IMR-90 (cell line): Measurements from ENCODE around the gene PCK2. TPM values are rescaled to one million over a fixed set of nuclear protein-coding genes. Genes with fewer than 3 reads are reported as not detected.

Source experiments
- ATAC-seq: fragments of 200-7000 bp; cut with Tn5 transposase; 2 replicates; pipeline ENCODE4 v1.9.1; 2020; ENCODE audit warnings: low read depth, mild to moderate bottlenecking, moderate library complexity
- BruUV-seq: library from RNA; stranded (reverse); fragments of 400-500 nt; replicated peaks from 2 replicates; lab custom pipeline; 2021; lab: Mats Ljungman, UMichigan
- CTCF ChIA-PET: fragments of 300-600 bp; formaldehyde crosslinking; extraction: SDS; loops from one replicate; lab custom pipeline; 2021; ENCODE audit warnings: antibody characterized with exemption; lab: Yijun Ruan, JAX
- POLR2A ChIA-PET: fragments of 300-600 bp; sonication (Branson Sonifier 250); formaldehyde crosslinking; loops from one replicate; lab custom pipeline; 2022; ENCODE audit warnings: antibody characterized with exemption; ENCODE audit not compliant: unreplicated experiment; lab: Charles Lee
- DNase-seq: peaks from one replicate; pipeline ENCODE4 v3.0.0; 2013
- H2AFZ ChIP-seq: replicated peaks from 2 replicates; pipeline ENCODE3; 2013; ENCODE audit warnings: low read length, mild to moderate bottlenecking; ENCODE audit not compliant: poor library complexity
- H2AK5ac ChIP-seq: 2 replicates; pipeline ENCODE4 v1.6.1; 2013; ENCODE audit warnings: low read depth, low read length, inconsistent platforms
- H2AK9ac ChIP-seq: replicated peaks from 2 replicates; pipeline ENCODE3; 2013; ENCODE audit warnings: mild to moderate bottlenecking, low read depth, low read length, moderate library complexity; ENCODE audit not compliant: poor library complexity
- H2BK120ac ChIP-seq: 2 replicates; pipeline ENCODE4 v1.6.1; 2013; ENCODE audit warnings: low read depth, low read length, inconsistent platforms
- H2BK15ac ChIP-seq: 3 replicates; pipeline ENCODE4 v1.6.1; 2013; ENCODE audit warnings: low read depth, low read length, inconsistent platforms
- H2BK20ac ChIP-seq: 2 replicates; pipeline ENCODE4 v1.6.1; 2013; ENCODE audit warnings: low read depth, mild to moderate bottlenecking, inconsistent platforms, low read length, moderate library complexity
- H2BK5ac ChIP-seq: 2 replicates; pipeline ENCODE4 v1.6.1; 2013; ENCODE audit warnings: mild to moderate bottlenecking, low read depth, low read length, inconsistent platforms; ENCODE audit not compliant: poor library complexity, severe bottlenecking
- H3K14ac ChIP-seq: replicated peaks from 2 replicates; pipeline ENCODE4 v1.6.1; 2013; ENCODE audit warnings: low read depth, low read length, inconsistent platforms
- H3K18ac ChIP-seq: 2 replicates; pipeline ENCODE4 v1.6.1; 2013; ENCODE audit warnings: low read depth, low read length, control low read depth
- H3K23ac ChIP-seq: 2 replicates; pipeline ENCODE4 v1.6.1; 2013; ENCODE audit warnings: low read depth, low read length, inconsistent platforms
- H3K27ac ChIP-seq: 2 replicates; pipeline ENCODE4 v1.5.1; 2013; ENCODE audit warnings: mild to moderate bottlenecking, control low read depth, low read length; ENCODE audit not compliant: insufficient read depth
- H3K27me3 ChIP-seq: 2 replicates; pipeline ENCODE4 v1.6.1; 2013; ENCODE audit warnings: low read length; ENCODE audit not compliant: control insufficient read depth, insufficient read depth
- H3K36me3 ChIP-seq: 2 replicates; pipeline ENCODE4 v1.6.1; 2013; ENCODE audit warnings: low read length, mixed read lengths; ENCODE audit not compliant: control insufficient read depth, insufficient read depth
- H3K4ac ChIP-seq: 2 replicates; pipeline ENCODE4 v1.6.1; 2013; ENCODE audit warnings: low read depth, low read length, inconsistent platforms
- H3K4me1 ChIP-seq: 2 replicates; pipeline ENCODE4 v1.6.1; 2013; ENCODE audit warnings: low read length, mixed read lengths; ENCODE audit not compliant: control insufficient read depth, insufficient read depth
- H3K4me2 ChIP-seq: 2 replicates; pipeline ENCODE4 v1.6.1; 2013; ENCODE audit warnings: low read depth, mild to moderate bottlenecking, control low read depth, low read length, moderate library complexity
- H3K4me3 ChIP-seq: 2 replicates; pipeline ENCODE4 v1.5.1; 2013; ENCODE audit warnings: low read depth, mild to moderate bottlenecking, control low read depth, low read length, moderate library complexity; ENCODE audit not compliant: insufficient read depth
- H3K56ac ChIP-seq: 2 replicates; pipeline ENCODE4 v1.6.1; 2013; ENCODE audit warnings: low read length, inconsistent platforms; ENCODE audit not compliant: insufficient read depth; ENCODE audit errors: extremely low read depth
- H3K79me1 ChIP-seq, 2 experiments: 2 replicates each; pipeline ENCODE4 v1.6.1; 2013; ENCODE audit warnings: low read length in 2 of 2, inconsistent platforms in 1 of 2, low read depth in 1 of 2
- H3K9ac ChIP-seq: 2 replicates; pipeline ENCODE4 v1.6.1; 2013; ENCODE audit warnings: low read depth, low read length, control low read depth
- H3K9me1 ChIP-seq: 2 replicates; pipeline ENCODE4 v1.6.1; 2013; ENCODE audit warnings: low read length, inconsistent platforms; ENCODE audit not compliant: insufficient read depth
- H3K9me3 ChIP-seq: 2 replicates; pipeline ENCODE4 v1.6.1; 2013; ENCODE audit warnings: low read length; ENCODE audit not compliant: control insufficient read depth, insufficient read depth
- H4K20me1 ChIP-seq: 2 replicates; pipeline ENCODE4 v1.6.1; 2013; ENCODE audit warnings: low read length, inconsistent platforms; ENCODE audit not compliant: insufficient read depth
- H4K5ac ChIP-seq: 2 replicates; pipeline ENCODE4 v1.6.1; 2013; ENCODE audit warnings: mild to moderate bottlenecking, low read depth, low read length, control low read depth
- H4K8ac ChIP-seq, 2 experiments: 2 replicates each; pipeline ENCODE4 v1.6.1; 2013; ENCODE audit warnings: low read depth in 2 of 2, low read length in 2 of 2, control low read depth in 1 of 2, inconsistent platforms in 1 of 2
- H4K91ac ChIP-seq: 2 replicates; pipeline ENCODE4 v1.6.1; 2013; ENCODE audit warnings: low read depth, low read length, inconsistent platforms; ENCODE audit not compliant: insufficient read depth
- BHLHE40 ChIP-seq: fragments of 150-350 bp; IDR thresholded peaks from 2 replicates; pipeline ENCODE4 v1.6.1; 2016; ENCODE audit warnings: mild to moderate bottlenecking, low read depth, low read length
- CEBPB ChIP-seq: IDR thresholded peaks from 2 replicates; pipeline ENCODE4 v1.6.1; 2012; ENCODE audit warnings: low read depth, low read length, improper control_type of control experiment
- MAZ ChIP-seq: IDR thresholded peaks from 2 replicates; pipeline ENCODE4 v1.6.1; 2012; ENCODE audit warnings: low read depth, mild to moderate bottlenecking, low read length, improper control_type of control experiment, moderate library complexity, borderline replicate concordance
- WGBS, 2 experiments: methylation state at CpG; one replicate each; pipeline versions ENCODE4 v1.1.5 to v1.1.7; 2013; ENCODE audit warnings: missing lambda C conversion rate in 2 of 2; ENCODE audit not compliant: insufficient read length in 1 of 2; ENCODE audit errors: extremely low coverage in 2 of 2; 5-methylcytosine and 5-hydroxymethylcytosine counted together
- dilution Hi-C: fragments of 300-500 bp; cut with HindIII; formaldehyde crosslinking; loops from one replicate; pipeline ENCODE4 v1.14.3; 2018; ENCODE audit warnings: low sequenced_read_pairs; ENCODE audit not compliant: unreplicated experiment
- in situ Hi-C: fragments of 300-500 bp; cut with MboI; formaldehyde crosslinking; loops from 3 replicates; pipeline ENCODE4 v1.14.3; 2019; ENCODE audit warnings: low sequenced_read_pairs, inconsistent platforms, mixed read lengths
- intact Hi-C: fragments of 100-400 bp; cut with micrococcal nuclease; formaldehyde crosslinking; loops from 2 replicates; pipeline ENCODE4 v1.10.0; 2022
- polyA plus RNA-seq, 3 experiments: library from polyadenylated mRNA; depleted of rRNA; stranded (reverse); fragments of >200 nt; gene quantifications; 2 replicates each; pipeline ENCODE4 v1.2.3, GENCODE V29; 2012; ENCODE audit warnings: low replicate concordance in 1 of 3
- total RNA-seq: library from RNA; depleted of rRNA; stranded (reverse); fragments of >200 nt; gene quantifications from 2 replicates; pipeline ENCODE4 v1.2.3, GENCODE V29; 2012
- TF ChIP-seq, protein P1 (sequence below): conservative IDR thresholded peaks from 2 replicates; pipeline ENCODE4 v1.5.1; 2012; ENCODE audit warnings: mild to moderate bottlenecking, low read depth, low read length, improper control_type of control experiment
- TF ChIP-seq, protein P2 (sequence below): fragments of 150-350 bp; IDR thresholded peaks from 2 replicates; pipeline ENCODE4 v1.6.1; 2017; ENCODE audit warnings: mild to moderate bottlenecking, antibody characterized with exemption, low read length, low read depth

PCK2 gene
- total and polyA plus RNA-seq, 2 of the 4 experiments (the other 2 are of a cell fraction): 13.4 to 29.4 TPM

DNA sequence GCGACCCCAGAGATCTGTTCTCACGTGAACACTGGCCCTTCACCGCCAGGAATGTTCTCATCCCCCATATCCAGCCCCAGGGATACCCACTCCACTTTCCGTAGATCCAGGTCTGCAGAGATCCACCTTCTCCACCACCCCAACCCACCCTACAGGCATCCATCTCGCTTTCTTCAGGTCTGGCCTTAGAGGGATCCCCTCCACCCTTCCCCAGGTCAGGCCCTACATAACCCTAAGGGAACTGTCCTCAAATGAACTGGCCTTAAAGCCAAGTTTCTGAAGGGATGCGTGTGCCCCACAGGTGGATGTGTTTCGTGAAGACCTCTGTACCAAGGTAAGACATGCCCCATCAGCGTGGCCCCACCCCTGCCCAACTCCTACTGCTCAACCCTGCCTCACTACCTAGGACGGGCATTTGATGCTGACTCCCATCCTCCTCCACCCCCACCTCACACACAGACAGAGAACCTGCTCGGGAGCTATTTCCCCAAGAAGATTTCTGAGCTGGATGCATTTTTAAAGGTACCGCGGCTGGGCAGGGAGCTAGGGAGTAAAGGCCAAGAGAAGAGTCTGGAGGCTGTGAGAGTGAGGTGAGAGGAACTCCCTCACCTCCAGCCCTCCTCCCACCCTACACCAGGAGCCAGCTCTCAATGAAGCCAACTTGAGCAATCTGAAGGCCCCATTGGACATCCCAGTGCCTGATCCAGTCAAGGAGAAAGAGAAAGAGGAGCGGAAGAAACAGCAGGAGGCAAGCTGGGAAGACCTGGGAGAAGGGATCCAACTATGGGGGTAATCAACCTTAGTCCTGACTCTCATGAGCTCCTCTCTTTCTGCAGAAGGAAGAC, 42.8 kb downstream of the PCK2 start:
- Histone ChIP-seq H3K9ac (peak overlapping the region; percentile 72), H4K8ac (peak overlapping the region in 1 of 2 experiments; percentile 77; a peak in 1 of 4 replicates), H3K36me3 (peaks cover 23% of the 10 kb centered on the region), H3K23ac (peak overlapping the region; percentile 88), H4K91ac (no peak overlapping the region), H3K4me1 (peaks cover 11% of the 10 kb centered on the region), H3K14ac (peak overlapping the region; percentile 68), H3K9me1 (peaks cover 19% of the 10 kb centered on the region), H3K4me2 (peak overlapping the region; percentile 92), H3K79me1 (peaks cover 17 to 46% of the 10 kb centered on the region in 2 experiments; a peak in 3 of 4 replicates), H2AFZ (peak overlapping the region; percentile 99), H4K20me1 (peaks cover 17% of the 10 kb centered on the region), H3K27me3 (no peaks in the 10 kb centered on the region), H2BK15ac (no peak overlapping the region), H2BK120ac (no peak overlapping the region; the same call in 1 of the 2 replicates), H3K4ac (peak overlapping the region; percentile 71), H3K18ac (no peak overlapping the region), H2AK5ac (peak overlapping the region; percentile 59), H4K5ac (no peak overlapping the region), H3K9me3 (no peaks in the 10 kb centered on the region), H2AK9ac (peak overlapping the region; percentile 80), H2BK20ac (no peak overlapping the region), H3K27ac (peak overlapping the region; percentile 79), H2BK5ac (peak overlapping the region; percentile 78), H3K4me3 (peak overlapping the region; percentile 97), H3K56ac (0 out of 2 replicates have a peak overlapping the region, but pooled peaks have one; percentile 9)
- TF ChIP-seq, protein P1, sequence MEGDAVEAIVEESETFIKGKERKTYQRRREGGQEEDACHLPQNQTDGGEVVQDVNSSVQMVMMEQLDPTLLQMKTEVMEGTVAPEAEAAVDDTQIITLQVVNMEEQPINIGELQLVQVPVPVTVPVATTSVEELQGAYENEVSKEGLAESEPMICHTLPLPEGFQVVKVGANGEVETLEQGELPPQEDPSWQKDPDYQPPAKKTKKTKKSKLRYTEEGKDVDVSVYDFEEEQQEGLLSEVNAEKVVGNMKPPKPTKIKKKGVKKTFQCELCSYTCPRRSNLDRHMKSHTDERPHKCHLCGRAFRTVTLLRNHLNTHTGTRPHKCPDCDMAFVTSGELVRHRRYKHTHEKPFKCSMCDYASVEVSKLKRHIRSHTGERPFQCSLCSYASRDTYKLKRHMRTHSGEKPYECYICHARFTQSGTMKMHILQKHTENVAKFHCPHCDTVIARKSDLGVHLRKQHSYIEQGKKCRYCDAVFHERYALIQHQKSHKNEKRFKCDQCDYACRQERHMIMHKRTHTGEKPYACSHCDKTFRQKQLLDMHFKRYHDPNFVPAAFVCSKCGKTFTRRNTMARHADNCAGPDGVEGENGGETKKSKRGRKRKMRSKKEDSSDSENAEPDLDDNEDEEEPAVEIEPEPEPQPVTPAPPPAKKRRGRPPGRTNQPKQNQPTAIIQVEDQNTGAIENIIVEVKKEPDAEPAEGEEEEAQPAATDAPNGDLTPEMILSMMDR: no peak
- no peak for TF ChIP-seq MAZ
- TF ChIP-seq BHLHE40: no peak
- TF ChIP-seq, protein P2, sequence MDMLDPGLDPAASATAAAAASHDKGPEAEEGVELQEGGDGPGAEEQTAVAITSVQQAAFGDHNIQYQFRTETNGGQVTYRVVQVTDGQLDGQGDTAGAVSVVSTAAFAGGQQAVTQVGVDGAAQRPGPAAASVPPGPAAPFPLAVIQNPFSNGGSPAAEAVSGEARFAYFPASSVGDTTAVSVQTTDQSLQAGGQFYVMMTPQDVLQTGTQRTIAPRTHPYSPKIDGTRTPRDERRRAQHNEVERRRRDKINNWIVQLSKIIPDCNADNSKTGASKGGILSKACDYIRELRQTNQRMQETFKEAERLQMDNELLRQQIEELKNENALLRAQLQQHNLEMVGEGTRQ: no peak
- no peak for TF ChIP-seq CEBPB
- 40% methylated on average over 3 of the region's 13 CpGs; no CpG with 5 or more reads in 1 of the 2 experiments for WGBS, 2 experiments
- DNase-seq (no peak), ATAC-seq (no peak)
- dilution Hi-C loops: no loop called here
- ChIA-PET CTCF (interaction anchor here (0.8 to 0.9 kb wide), 2 partner anchors 24 to 150 kb away, joined by 3 to 5 read pairs; partner anchors contain the start of gene IRF9), POLR2A (interaction anchor here (0.6 to 1.0 kb wide), 2 partner anchors 12 to 42 kb away, joined by 3 read pairs; no protein-coding TSS in a partner anchor)
- no TSS peak for BruUV-seq
- intact Hi-C loops: no loop called here
- in situ Hi-C loops: loop anchor here (10.0 to 25.0 kb wide), 3 partner anchors 298 to 1050 kb away; partner anchors contain the start of genes ACIN1, BCL2L2, C14orf119 and PABPN1
